WTC11 (cell line): ENCODE results near the gene INPP4A.

Source experiments
- OVOL2 ChIP-seq: fragments of 250-450 bp; sonication (Bioruptor Pico); IDR thresholded peaks from 2 replicates; pipeline ENCODE4 v1.9.0; 2021; ENCODE audit warnings: mild to moderate bottlenecking, borderline replicate concordance
- SP1 ChIP-seq: sonication (generic); formaldehyde crosslinking; conservative IDR thresholded peaks from 2 replicates; pipeline ENCODE4 v1.8.1; 2022; ENCODE audit warnings: missing genetic modification reagents
- TEAD1 ChIP-seq: sonication (generic); formaldehyde crosslinking; IDR thresholded peaks from 2 replicates; pipeline ENCODE4 v1.8.0; 2022; ENCODE audit warnings: mild to moderate bottlenecking, missing genetic modification reagents
- TP53 ChIP-seq: sonication (generic); formaldehyde crosslinking; IDR thresholded peaks from 2 replicates; pipeline ENCODE4 v1.8.1; 2023; ENCODE audit warnings: mild to moderate bottlenecking, missing genetic modification reagents
- TF ChIP-seq, protein P1 (sequence below): fragments of 200-600 bp; IDR thresholded peaks from 2 replicates; pipeline ENCODE4 v1.8.0; 2022; ENCODE audit warnings: antibody characterized with exemption
- TF ChIP-seq, protein P2 (sequence below): sonication (generic); formaldehyde crosslinking; IDR thresholded peaks from 2 replicates; pipeline ENCODE4 v1.8.0; 2023; ENCODE audit warnings: missing genetic modification reagents
- TF ChIP-seq, protein P3 (sequence below): sonication (generic); formaldehyde crosslinking; IDR thresholded peaks from 2 replicates; pipeline ENCODE4 v1.8.0; 2022; ENCODE audit warnings: mild to moderate bottlenecking, missing genetic modification reagents
- TF ChIP-seq, protein P4 (sequence below): sonication (generic); formaldehyde crosslinking; IDR thresholded peaks from 2 replicates; pipeline ENCODE4 v1.8.0; 2023; ENCODE audit warnings: missing genetic modification reagents, mild to moderate bottlenecking, borderline replicate concordance
- TF ChIP-seq, protein P5 (sequence below): sonication (generic); formaldehyde crosslinking; IDR thresholded peaks from 2 replicates; pipeline ENCODE4 v1.8.1; 2023; ENCODE audit warnings: mild to moderate bottlenecking, missing genetic modification reagents
- TF ChIP-seq, protein P6 (sequence below): sonication (generic); formaldehyde crosslinking; IDR thresholded peaks from 2 replicates; pipeline ENCODE4 v1.8.0; 2022; ENCODE audit warnings: mild to moderate bottlenecking, missing genetic modification reagents

DNA sequence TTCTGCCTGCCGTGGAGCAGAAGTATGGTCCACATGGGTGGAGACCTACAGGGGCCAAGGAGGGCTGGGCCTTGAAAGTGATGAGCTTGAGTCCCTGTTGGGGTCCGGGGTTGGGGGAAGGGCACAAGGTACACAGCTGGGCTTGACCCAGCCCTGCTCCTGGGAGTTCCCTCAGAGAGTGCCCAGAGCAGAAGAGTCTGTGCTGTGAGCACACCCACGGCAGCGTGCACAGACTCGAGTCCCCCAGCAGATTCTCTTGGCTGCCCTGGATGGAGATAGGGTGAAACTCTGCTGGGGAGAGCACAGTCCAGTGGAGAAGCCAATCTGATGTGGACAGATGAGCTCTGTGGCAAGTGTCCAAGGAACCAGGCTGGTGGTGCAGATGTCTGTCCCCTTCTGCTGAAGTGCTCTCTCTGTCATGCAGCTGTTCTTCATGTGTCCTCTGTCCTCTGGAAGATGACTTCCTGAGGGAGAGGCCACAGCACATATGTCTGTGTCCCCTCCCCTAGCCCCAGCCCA is 27.5 kb downstream of the INPP4A start:
- TF ChIP-seq, protein P1, sequence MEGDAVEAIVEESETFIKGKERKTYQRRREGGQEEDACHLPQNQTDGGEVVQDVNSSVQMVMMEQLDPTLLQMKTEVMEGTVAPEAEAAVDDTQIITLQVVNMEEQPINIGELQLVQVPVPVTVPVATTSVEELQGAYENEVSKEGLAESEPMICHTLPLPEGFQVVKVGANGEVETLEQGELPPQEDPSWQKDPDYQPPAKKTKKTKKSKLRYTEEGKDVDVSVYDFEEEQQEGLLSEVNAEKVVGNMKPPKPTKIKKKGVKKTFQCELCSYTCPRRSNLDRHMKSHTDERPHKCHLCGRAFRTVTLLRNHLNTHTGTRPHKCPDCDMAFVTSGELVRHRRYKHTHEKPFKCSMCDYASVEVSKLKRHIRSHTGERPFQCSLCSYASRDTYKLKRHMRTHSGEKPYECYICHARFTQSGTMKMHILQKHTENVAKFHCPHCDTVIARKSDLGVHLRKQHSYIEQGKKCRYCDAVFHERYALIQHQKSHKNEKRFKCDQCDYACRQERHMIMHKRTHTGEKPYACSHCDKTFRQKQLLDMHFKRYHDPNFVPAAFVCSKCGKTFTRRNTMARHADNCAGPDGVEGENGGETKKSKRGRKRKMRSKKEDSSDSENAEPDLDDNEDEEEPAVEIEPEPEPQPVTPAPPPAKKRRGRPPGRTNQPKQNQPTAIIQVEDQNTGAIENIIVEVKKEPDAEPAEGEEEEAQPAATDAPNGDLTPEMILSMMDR = no peak
- TF ChIP-seq, protein P2, sequence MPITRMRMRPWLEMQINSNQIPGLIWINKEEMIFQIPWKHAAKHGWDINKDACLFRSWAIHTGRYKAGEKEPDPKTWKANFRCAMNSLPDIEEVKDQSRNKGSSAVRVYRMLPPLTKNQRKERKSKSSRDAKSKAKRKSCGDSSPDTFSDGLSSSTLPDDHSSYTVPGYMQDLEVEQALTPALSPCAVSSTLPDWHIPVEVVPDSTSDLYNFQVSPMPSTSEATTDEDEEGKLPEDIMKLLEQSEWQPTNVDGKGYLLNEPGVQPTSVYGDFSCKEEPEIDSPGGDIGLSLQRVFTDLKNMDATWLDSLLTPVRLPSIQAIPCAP (CRISPR knock-in tag) = no peak
- TF ChIP-seq TEAD1 (CRISPR knock-in tag) (no peak), TP53 (CRISPR knock-in tag) (no peak), SP1 (CRISPR knock-in tag) (no peak), OVOL2 (CRISPR knock-in tag) (no peak)
- TF ChIP-seq, protein P3, sequence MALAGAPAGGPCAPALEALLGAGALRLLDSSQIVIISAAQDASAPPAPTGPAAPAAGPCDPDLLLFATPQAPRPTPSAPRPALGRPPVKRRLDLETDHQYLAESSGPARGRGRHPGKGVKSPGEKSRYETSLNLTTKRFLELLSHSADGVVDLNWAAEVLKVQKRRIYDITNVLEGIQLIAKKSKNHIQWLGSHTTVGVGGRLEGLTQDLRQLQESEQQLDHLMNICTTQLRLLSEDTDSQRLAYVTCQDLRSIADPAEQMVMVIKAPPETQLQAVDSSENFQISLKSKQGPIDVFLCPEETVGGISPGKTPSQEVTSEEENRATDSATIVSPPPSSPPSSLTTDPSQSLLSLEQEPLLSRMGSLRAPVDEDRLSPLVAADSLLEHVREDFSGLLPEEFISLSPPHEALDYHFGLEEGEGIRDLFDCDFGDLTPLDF (CRISPR knock-in tag) = no peak
- TF ChIP-seq, protein P4, sequence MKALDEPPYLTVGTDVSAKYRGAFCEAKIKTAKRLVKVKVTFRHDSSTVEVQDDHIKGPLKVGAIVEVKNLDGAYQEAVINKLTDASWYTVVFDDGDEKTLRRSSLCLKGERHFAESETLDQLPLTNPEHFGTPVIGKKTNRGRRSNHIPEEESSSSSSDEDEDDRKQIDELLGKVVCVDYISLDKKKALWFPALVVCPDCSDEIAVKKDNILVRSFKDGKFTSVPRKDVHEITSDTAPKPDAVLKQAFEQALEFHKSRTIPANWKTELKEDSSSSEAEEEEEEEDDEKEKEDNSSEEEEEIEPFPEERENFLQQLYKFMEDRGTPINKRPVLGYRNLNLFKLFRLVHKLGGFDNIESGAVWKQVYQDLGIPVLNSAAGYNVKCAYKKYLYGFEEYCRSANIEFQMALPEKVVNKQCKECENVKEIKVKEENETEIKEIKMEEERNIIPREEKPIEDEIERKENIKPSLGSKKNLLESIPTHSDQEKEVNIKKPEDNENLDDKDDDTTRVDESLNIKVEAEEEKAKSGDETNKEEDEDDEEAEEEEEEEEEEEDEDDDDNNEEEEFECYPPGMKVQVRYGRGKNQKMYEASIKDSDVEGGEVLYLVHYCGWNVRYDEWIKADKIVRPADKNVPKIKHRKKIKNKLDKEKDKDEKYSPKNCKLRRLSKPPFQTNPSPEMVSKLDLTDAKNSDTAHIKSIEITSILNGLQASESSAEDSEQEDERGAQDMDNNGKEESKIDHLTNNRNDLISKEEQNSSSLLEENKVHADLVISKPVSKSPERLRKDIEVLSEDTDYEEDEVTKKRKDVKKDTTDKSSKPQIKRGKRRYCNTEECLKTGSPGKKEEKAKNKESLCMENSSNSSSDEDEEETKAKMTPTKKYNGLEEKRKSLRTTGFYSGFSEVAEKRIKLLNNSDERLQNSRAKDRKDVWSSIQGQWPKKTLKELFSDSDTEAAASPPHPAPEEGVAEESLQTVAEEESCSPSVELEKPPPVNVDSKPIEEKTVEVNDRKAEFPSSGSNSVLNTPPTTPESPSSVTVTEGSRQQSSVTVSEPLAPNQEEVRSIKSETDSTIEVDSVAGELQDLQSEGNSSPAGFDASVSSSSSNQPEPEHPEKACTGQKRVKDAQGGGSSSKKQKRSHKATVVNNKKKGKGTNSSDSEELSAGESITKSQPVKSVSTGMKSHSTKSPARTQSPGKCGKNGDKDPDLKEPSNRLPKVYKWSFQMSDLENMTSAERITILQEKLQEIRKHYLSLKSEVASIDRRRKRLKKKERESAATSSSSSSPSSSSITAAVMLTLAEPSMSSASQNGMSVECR (CRISPR knock-in tag) = no peak
- TF ChIP-seq, protein P5, sequence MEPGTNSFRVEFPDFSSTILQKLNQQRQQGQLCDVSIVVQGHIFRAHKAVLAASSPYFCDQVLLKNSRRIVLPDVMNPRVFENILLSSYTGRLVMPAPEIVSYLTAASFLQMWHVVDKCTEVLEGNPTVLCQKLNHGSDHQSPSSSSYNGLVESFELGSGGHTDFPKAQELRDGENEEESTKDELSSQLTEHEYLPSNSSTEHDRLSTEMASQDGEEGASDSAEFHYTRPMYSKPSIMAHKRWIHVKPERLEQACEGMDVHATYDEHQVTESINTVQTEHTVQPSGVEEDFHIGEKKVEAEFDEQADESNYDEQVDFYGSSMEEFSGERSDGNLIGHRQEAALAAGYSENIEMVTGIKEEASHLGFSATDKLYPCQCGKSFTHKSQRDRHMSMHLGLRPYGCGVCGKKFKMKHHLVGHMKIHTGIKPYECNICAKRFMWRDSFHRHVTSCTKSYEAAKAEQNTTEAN (CRISPR knock-in tag) = no peak
- TF ChIP-seq, protein P6, sequence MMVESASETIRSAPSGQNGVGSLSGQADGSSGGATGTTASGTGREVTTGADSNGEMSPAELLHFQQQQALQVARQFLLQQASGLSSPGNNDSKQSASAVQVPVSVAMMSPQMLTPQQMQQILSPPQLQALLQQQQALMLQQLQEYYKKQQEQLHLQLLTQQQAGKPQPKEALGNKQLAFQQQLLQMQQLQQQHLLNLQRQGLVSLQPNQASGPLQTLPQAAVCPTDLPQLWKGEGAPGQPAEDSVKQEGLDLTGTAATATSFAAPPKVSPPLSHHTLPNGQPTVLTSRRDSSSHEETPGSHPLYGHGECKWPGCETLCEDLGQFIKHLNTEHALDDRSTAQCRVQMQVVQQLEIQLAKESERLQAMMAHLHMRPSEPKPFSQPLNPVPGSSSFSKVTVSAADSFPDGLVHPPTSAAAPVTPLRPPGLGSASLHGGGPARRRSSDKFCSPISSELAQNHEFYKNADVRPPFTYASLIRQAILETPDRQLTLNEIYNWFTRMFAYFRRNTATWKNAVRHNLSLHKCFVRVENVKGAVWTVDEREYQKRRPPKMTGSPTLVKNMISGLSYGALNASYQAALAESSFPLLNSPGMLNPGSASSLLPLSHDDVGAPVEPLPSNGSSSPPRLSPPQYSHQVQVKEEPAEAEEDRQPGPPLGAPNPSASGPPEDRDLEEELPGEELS (CRISPR knock-in tag) = no peak
